Measurements from ENCODE around the gene TM7SF3.

TM7SF3 gene

GRCh38 chr12:26928661-26929060 lies 85.5 kb downstream of the TM7SF3 start:
- DNase-seq: no peak
